GM12874 (cell line): Measurements from ENCODE around the gene UTS2.

Experiments used
- CTCF ChIP-seq: IDR thresholded peaks from 2 replicates; pipeline ENCODE4 v1.5.1; 2011; ENCODE audit warnings: low read depth, mild to moderate bottlenecking, control low read depth, low read length, moderate library complexity; ENCODE audit not compliant: insufficient read depth

UTS2 gene

GRCh38 chr1:7862211-7863060 is 9.6 kb upstream of the UTS2 start:
- TF ChIP-seq CTCF = no peak

- no peak for TF ChIP-seq CTCF
Measured at GRCh38 chr1:7861452-7861851, 8.6 kb upstream of the UTS2 start.

GRCh38 chr1:7860130-7860529 is 7.3 kb upstream of the UTS2 start:
- no peak for TF ChIP-seq CTCF

GRCh38 chr1:7859406-7859805 is 6.5 kb upstream of the UTS2 start:
- TF ChIP-seq CTCF = no peak

- TF ChIP-seq CTCF = no peak
Measured at GRCh38 chr1:7857985-7858384, 5.1 kb upstream of the UTS2 start.

GRCh38 chr1:7857000-7857399 is 4.1 kb upstream of the UTS2 start:
- no peak for TF ChIP-seq CTCF

- 0 out of 2 replicates have a peak, but pooled peaks have one; percentile 6 for TF ChIP-seq CTCF
Measured at GRCh38 chr1:7856345-7856744, 3.5 kb upstream of the UTS2 start.
